HepG2 (cell line): ENCODE results near the gene FFAR1. TPM values are rescaled to one million over a fixed set of nuclear protein-coding genes. Genes with fewer than 3 reads are reported as not detected.

Experiments used
- ATAC-seq: fragments of 200-7000 bp; cut with Tn5 transposase; 3 replicates; pipeline ENCODE4 v1.9.1; 2020; ENCODE audit warnings: mild to moderate bottlenecking, moderate library complexity
- BruUV-seq: library from RNA; stranded (reverse); fragments of 400-500 nt; replicated peaks from 2 replicates; lab custom pipeline; 2021; lab: Mats Ljungman, UMichigan
- CTCF ChIA-PET: fragments of 300-600 bp; formaldehyde crosslinking; extraction: SDS; loops from one replicate; lab custom pipeline; 2021; ENCODE audit warnings: low total read pairs, inconsistent platforms, low intra/inter-chr PET ratio; lab: Yijun Ruan, JAX
- POLR2A ChIA-PET: fragments of 350-600 bp; sonication (Branson Sonifier 250); formaldehyde crosslinking; loops from one replicate; lab custom pipeline; 2020; ENCODE audit warnings: antibody characterized with exemption, inconsistent platforms; lab: Yijun Ruan, JAX
- DNase-seq: peaks from one replicate; pipeline ENCODE4 v3.0.0-alpha.2; 2015; ENCODE audit warnings: low spot score
- FAIRE-seq: peaks from 3 replicates; lab custom pipeline; 2011; peaks lifted over from hg19 to GRCh38; lab: Jason Lieb, UNC
- H2AFZ ChIP-seq: one replicate; pipeline ENCODE4 v1.6.1; 2011; ENCODE audit warnings: low read length, inconsistent platforms
- H3K27ac ChIP-seq: fragments of 300-600 bp; 3 replicates; pipeline ENCODE4 v1.8.0; 2011; ENCODE audit warnings: mixed run types, mild to moderate bottlenecking, mixed read lengths, low read length, inconsistent platforms; ENCODE audit not compliant: insufficient read depth; ENCODE audit errors: extremely low read length
- H3K27me3 ChIP-seq, 2 experiments: fragments of 200-600 bp in 1 of 2; 2 replicates in 1 of 2; 3 replicates in 1 of 2; pipeline versions ENCODE4 v1.6.0 to v1.8.0; 2011; ENCODE audit warnings: low read length in 2 of 2, mild to moderate bottlenecking in 2 of 2, moderate library complexity in 2 of 2, inconsistent platforms in 1 of 2; ENCODE audit not compliant: insufficient read depth in 2 of 2, control insufficient read depth in 1 of 2
- H3K36me3 ChIP-seq, 2 experiments: fragments of 200-600 bp in 1 of 2; replicated peaks in 1 of 2; 2 replicates in 1 of 2; 3 replicates in 1 of 2; pipeline versions ENCODE4 v1.5.1 to v1.8.0; 2011; ENCODE audit warnings: low read length in 2 of 2, inconsistent platforms in 1 of 2; ENCODE audit not compliant: insufficient read depth in 2 of 2, control insufficient read depth in 1 of 2
- H3K4me1 ChIP-seq: 2 replicates; pipeline ENCODE4 v1.5.1; 2012; ENCODE audit warnings: low read length, inconsistent platforms; ENCODE audit not compliant: insufficient read depth
- H3K4me2 ChIP-seq: 2 replicates; pipeline ENCODE4 v1.6.0; 2011; ENCODE audit warnings: low read depth, low read length, inconsistent platforms
- H3K4me3 ChIP-seq, 3 experiments: fragments of 200-600 bp in 1 of 3; sonication (generic), shearing (Covaris generic) in 1 of 3; replicated peaks in 1 of 3; 2 replicates each; pipeline ENCODE4 v1.5.1; 2011 to 2016; ENCODE audit warnings: low read length in 3 of 3, inconsistent platforms in 2 of 3, low read depth in 2 of 3, mild to moderate bottlenecking in 2 of 3, control low read depth in 1 of 3, mixed read lengths in 1 of 3; ENCODE audit not compliant: insufficient read depth in 1 of 3
- H3K79me2 ChIP-seq: one replicate; pipeline ENCODE4 v1.6.1; 2011; ENCODE audit warnings: low read length, inconsistent platforms; ENCODE audit not compliant: insufficient read depth
- H3K9ac ChIP-seq: 2 replicates; pipeline ENCODE4 v1.6.0; 2011; ENCODE audit warnings: mild to moderate bottlenecking, low read depth, low read length, inconsistent platforms; ENCODE audit not compliant: insufficient read depth
- H3K9me3 ChIP-seq: 2 replicates; pipeline ENCODE4 v1.5.1; 2012; ENCODE audit warnings: mild to moderate bottlenecking, low read length
- H4K20me1 ChIP-seq: 2 replicates; pipeline ENCODE4 v1.6.0; 2011; ENCODE audit warnings: inconsistent platforms, mild to moderate bottlenecking, low read length, moderate library complexity; ENCODE audit not compliant: insufficient read depth
- ARNT2 ChIP-seq: sonication (generic); formaldehyde crosslinking; IDR thresholded peaks from 2 replicates; pipeline ENCODE4 v1.8.0; 2022; ENCODE audit warnings: mild to moderate bottlenecking, low read depth, missing genetic modification reagents, moderate library complexity
- EP300 ChIP-seq, 3 experiments: sonication (generic) in 1 of 3; formaldehyde crosslinking in 1 of 3; IDR thresholded peaks; 2 replicates each; pipeline versions ENCODE4 v1.5.1 to v1.6.1; 2011 to 2020; ENCODE audit warnings: low read depth in 2 of 3, low read length in 2 of 3, borderline replicate concordance in 1 of 3, improper control_type of control experiment in 1 of 3, mild to moderate bottlenecking in 1 of 3, missing genetic modification reagents in 1 of 3, moderate library complexity in 1 of 3
- HNRNPH1 ChIP-seq: fragments of 200-400 bp; formaldehyde crosslinking; optimal IDR thresholded peaks from 2 replicates; pipeline ENCODE3; 2017; ENCODE audit warnings: mild to moderate bottlenecking, low read depth, low read length
- KDM3A ChIP-seq: IDR thresholded peaks from 2 replicates; pipeline ENCODE4 v1.6.1; 2018; ENCODE audit warnings: low read depth, missing compliant biosample characterization
- NAIF1 ChIP-seq: sonication (generic); formaldehyde crosslinking; IDR thresholded peaks from 2 replicates; pipeline ENCODE4 v1.5.0; 2020; ENCODE audit warnings: mild to moderate bottlenecking, missing genetic modification reagents, borderline replicate concordance
- NFE2L2 ChIP-seq: fragments of 150-350 bp; IDR thresholded peaks from 2 replicates; pipeline ENCODE4 v1.6.1; 2014; ENCODE audit warnings: low read length
- RAD21 ChIP-seq: fragments of 450-650 bp; formaldehyde crosslinking; IDR thresholded peaks from 2 replicates; pipeline ENCODE4 v1.5.0; 2020; ENCODE audit warnings: mild to moderate bottlenecking
- RFX3 ChIP-seq: IDR thresholded peaks from 2 replicates; pipeline ENCODE4 v1.6.1; 2016; ENCODE audit warnings: missing biosample characterization, missing genetic modification reagents
- SIN3B ChIP-seq: fragments of 150-350 bp; IDR thresholded peaks from 2 replicates; pipeline ENCODE4 v1.6.1; 2014; ENCODE audit warnings: low read length
- TMF1 ChIP-seq: sonication (generic); formaldehyde crosslinking; IDR thresholded peaks from 2 replicates; pipeline ENCODE4 v1.8.1; 2022; ENCODE audit warnings: low read depth, missing genetic modification reagents
- ZNF12 ChIP-seq: sonication (generic); formaldehyde crosslinking; IDR thresholded peaks from 2 replicates; pipeline ENCODE4 v1.5.0; 2020; ENCODE audit warnings: missing genetic modification reagents
- ZNF251 ChIP-seq: sonication (generic); formaldehyde crosslinking; IDR thresholded peaks from 2 replicates; pipeline ENCODE4 v1.9.0; 2021; ENCODE audit warnings: mild to moderate bottlenecking, missing genetic modification reagents
- ZNF274 ChIP-seq: sonication (generic); formaldehyde crosslinking; IDR thresholded peaks from 2 replicates; pipeline ENCODE4 v1.5.1; 2020; ENCODE audit warnings: mild to moderate bottlenecking, missing genetic modification reagents
- ZNF326 ChIP-seq: sonication (generic); formaldehyde crosslinking; IDR thresholded peaks from 2 replicates; pipeline ENCODE4 v1.4.0; 2020; ENCODE audit warnings: missing genetic modification reagents, borderline replicate concordance
- ZNF430 ChIP-seq: sonication (generic); formaldehyde crosslinking; IDR thresholded peaks from 2 replicates; pipeline ENCODE4 v1.9.0; 2021; ENCODE audit warnings: mild to moderate bottlenecking, missing genetic modification reagents
- ZNF720 ChIP-seq: sonication (generic); formaldehyde crosslinking; IDR thresholded peaks from 2 replicates; pipeline ENCODE4 v1.4.0; 2020; ENCODE audit warnings: missing genetic modification reagents
- ZNF780A ChIP-seq: sonication (generic); formaldehyde crosslinking; IDR thresholded peaks from 2 replicates; pipeline ENCODE4 v1.8.0; 2022; ENCODE audit warnings: mild to moderate bottlenecking, missing genetic modification reagents, moderate library complexity
- ZNF891 ChIP-seq: sonication (generic); formaldehyde crosslinking; IDR thresholded peaks from 2 replicates; pipeline ENCODE4 v1.5.0; 2020; ENCODE audit warnings: mild to moderate bottlenecking, missing genetic modification reagents
- WGBS: methylation state at CpG from one replicate; pipeline ENCODE4 v1.1.6; 2017; ENCODE audit warnings: low lambda C conversion rate; 5-methylcytosine and 5-hydroxymethylcytosine counted together
- in situ Hi-C: cut with HindIII; loops from 2 replicates; pipeline ENCODE4 v1.10.0; 2017; ENCODE audit warnings: low pct_unique_long_range_greater_than_20kb; ENCODE audit not compliant: extremely low pct_ligation_motif_present
- intact Hi-C: fragments of 100-400 bp; cut with micrococcal nuclease; formaldehyde crosslinking; loops from one replicate; pipeline ENCODE4 v1.10.0; 2022; ENCODE audit not compliant: unreplicated experiment
- polyA plus RNA-seq, 8 experiments: library from polyadenylated mRNA; depleted of rRNA in 3 of 8; stranded (reverse) in 7 of 8; unstranded in 1 of 8; fragments of >200 nt; fragmentation: Illumina TruSeq in 4 of 8; extraction: Trizol in 4 of 8; gene quantifications; 2 replicates each; pipeline versions ENCODE4 v1.2.1 to v1.2.3, GENCODE V29; 2011 to 2016; ENCODE audit warnings: low read depth in 4 of 8, missing spikeins in 1 of 8, mixed read lengths in 1 of 8; ENCODE audit not compliant: insufficient read depth in 1 of 8
- total RNA-seq, 5 experiments: library from RNA; depleted of rRNA; stranded (reverse); fragments of >200 nt; fragmentation: Illumina TruSeq; extraction: Trizol; gene quantifications; 2 replicates each; pipeline ENCODE4 v1.2.3, GENCODE V29; 2016; ENCODE audit warnings: low read depth in 1 of 5
- TF ChIP-seq, protein P1 (sequence below): sonication (generic); formaldehyde crosslinking; IDR thresholded peaks from 2 replicates; pipeline ENCODE4 v1.5.0; 2020; ENCODE audit warnings: missing genetic modification reagents

FFAR1 gene
- total and polyA plus RNA-seq, 2 of the 13 experiments (the other 11 are each of a cell fraction or from before 2014, with no cell fraction given): not detected

DNA sequence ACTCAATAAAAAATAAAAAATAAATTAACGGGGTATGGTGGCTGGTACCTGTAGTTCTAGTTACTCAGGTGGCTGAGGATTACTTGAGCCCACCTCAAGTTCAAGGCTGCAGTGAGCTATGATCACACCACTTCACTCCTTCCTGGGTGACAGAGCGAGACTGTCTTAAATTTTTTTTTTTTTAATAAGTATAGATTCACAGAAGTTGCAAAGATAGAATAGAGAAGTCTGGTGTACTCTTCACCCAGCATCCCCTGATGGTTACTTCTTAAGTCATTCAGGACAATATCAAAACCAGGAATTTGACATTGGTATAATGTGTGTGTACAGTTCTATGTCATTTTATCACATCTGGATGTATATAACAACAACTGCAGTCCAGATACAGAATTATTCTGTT lies 26.4 kb upstream of the FFAR1 start:
- Histone ChIP-seq H3K4me1 (peaks cover 49% of the 10 kb centered on the region), H3K4me3 (no peak overlapping the region), H3K27me3 (no peaks in the 10 kb centered on the region), H2AFZ (no peak overlapping the region), H3K4me2 (no peak overlapping the region), H3K9me3 (no peaks in the 10 kb centered on the region), H3K36me3 (no peaks in the 10 kb centered on the region), H4K20me1 (no peaks in the 10 kb centered on the region), H3K9ac (no peak overlapping the region), H3K79me2 (no peaks in the 10 kb centered on the region), H3K27ac (no peak overlapping the region)
- intact Hi-C loops: no loop called here
- ATAC-seq: no peak
- ChIA-PET POLR2A (no interaction called here), CTCF (no interaction called here)
- no peak for DNase-seq
- WGBS: 91% methylated on average over 2 of the region's 2 CpGs
- in situ Hi-C loops: no loop called here
- no peak for FAIRE-seq
- no TSS peak for BruUV-seq
- TF ChIP-seq, protein P1, sequence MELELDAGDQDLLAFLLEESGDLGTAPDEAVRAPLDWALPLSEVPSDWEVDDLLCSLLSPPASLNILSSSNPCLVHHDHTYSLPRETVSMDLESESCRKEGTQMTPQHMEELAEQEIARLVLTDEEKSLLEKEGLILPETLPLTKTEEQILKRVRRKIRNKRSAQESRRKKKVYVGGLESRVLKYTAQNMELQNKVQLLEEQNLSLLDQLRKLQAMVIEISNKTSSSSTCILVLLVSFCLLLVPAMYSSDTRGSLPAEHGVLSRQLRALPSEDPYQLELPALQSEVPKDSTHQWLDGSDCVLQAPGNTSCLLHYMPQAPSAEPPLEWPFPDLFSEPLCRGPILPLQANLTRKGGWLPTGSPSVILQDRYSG (CRISPR knock-in tag): no peak
- TF ChIP-seq ZNF12: no peak
- TF ChIP-seq ZNF780A (CRISPR knock-in tag): no peak
- TF ChIP-seq ZNF430 (CRISPR knock-in tag): no peak
- no peak for TF ChIP-seq RFX3 (CRISPR knock-in tag)
- no peak for TF ChIP-seq ZNF720 (CRISPR knock-in tag)
- no peak for TF ChIP-seq ARNT2
- TF ChIP-seq KDM3A (CRISPR knock-in tag): no peak
- TF ChIP-seq ZNF326 (CRISPR knock-in tag): no peak
- no peak for TF ChIP-seq ZNF274
- TF ChIP-seq HNRNPH1: no peak
- no peak for TF ChIP-seq EP300 (IDR thresholded peaks at IDR 0.05; ENCODE audit: low read depth in 2 of 2, low read length in 2 of 2)
- TF ChIP-seq EP300 (CRISPR knock-in tag; IDR thresholded peaks at IDR 0.05; ENCODE audit: borderline replicate concordance): no peak
- TF ChIP-seq SIN3B: no peak
- no peak for TF ChIP-seq ZNF251 (CRISPR knock-in tag)
- no peak for TF ChIP-seq TMF1
- no peak for TF ChIP-seq NAIF1 (CRISPR knock-in tag)
- TF ChIP-seq NFE2L2: no peak
- TF ChIP-seq ZNF891 (CRISPR knock-in tag): no peak
- no peak for TF ChIP-seq RAD21 (CRISPR knock-in tag)
